Activated CD4-positive, alpha-beta T cell treated with anti-CD3 and anti-CD28 coated beads, Interleukin-2, amount 50 U/mL, for 16 hours (primary cell): ENCODE results near the gene ARHGEF39.
A peak's percentile ranks its signal among the peaks of the same experiment; 100 is the strongest.
"Not testable (repeated sequence)": the region's sequence is repeated elsewhere in the genome, so short reads cannot be mapped to it uniquely, and the experiment has no call there.

Experiments used
- DNase-seq: peaks from one replicate; pipeline ENCODE4 v3.0.0-alpha.2; 2020

The ARHGEF39 gene

DNA sequence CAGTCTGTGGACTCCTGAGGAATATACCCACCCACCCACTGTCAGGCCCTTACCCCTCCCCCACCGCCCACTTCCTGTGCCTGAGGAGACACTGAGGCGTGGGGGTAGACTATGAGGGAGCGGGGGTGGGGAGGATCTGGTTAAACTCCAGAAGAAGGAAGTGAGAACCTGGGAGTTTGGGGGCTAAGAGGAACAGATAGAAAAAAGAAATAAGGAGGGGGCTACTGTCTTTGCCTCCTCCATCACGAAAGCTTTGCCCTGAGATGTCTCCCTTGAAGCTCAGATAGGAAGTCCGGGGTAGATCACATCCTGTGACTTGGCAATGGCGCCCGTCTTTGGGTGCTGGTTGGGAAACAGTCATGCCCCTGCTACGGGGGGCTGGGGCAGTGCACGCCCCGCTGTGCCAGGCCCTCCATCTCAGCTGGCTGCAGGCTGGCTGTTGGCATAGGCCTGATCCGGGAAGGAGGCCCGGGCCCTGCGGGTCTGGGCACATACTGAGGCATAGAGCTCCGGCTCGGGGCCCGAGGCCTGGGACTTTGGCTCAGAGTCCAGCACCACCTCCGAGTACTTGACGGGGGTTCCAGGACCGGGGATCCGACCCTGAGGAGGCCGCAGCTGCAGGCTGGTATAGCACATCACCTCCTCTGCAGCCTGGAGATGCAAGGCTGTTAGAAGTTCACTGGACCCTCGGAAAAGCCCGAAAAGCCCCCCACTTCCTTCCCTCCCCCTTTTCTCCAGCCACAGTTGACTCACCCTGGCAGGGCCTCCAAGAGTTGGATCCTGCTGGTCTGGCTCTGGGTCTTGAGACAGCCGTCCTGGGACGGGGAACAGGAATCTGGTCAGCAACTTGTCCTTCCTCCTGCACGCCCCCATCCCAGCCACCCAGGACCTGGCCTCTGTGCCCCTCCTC lies 15.3 kb downstream of the ARHGEF39 start:
- peak; percentile 57 for DNase-seq

DNA sequence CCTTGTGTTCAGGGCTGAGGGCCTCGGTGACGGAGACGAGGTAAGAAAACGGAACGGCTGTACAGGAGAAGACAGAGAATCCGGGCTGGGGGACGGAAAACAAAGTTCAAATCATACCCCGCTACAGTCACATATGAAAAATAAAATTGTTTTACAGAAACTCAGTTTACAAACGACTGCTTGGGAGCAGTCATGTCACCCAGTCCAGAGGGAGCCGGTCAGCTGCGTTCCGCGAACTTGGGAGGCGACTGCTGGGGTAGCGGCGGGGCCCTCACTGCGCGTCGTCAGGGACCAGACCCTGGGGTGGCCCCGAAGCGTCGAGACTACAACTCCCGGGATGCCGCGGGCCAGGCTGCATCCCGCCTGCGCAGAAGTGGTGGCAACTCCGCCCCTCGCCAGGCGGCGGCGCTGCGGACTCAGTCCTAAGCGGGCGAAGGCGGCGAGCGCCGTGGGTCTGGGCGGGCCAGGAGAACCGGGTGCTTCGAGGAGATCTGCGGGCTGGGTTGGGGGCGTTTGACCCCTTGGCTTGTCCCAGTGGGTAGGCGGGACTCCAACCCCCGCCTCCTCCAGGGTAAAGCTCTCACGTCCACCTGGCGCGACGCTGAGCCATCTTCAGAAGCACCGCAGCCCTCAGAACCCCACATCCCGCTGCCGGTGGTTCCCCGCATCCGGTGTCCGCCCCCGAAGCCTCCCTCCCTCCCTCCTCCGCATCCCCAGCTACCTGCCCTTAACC lies 18.3 kb downstream of the ARHGEF39 start:
- peak; percentile 93 for DNase-seq

DNA sequence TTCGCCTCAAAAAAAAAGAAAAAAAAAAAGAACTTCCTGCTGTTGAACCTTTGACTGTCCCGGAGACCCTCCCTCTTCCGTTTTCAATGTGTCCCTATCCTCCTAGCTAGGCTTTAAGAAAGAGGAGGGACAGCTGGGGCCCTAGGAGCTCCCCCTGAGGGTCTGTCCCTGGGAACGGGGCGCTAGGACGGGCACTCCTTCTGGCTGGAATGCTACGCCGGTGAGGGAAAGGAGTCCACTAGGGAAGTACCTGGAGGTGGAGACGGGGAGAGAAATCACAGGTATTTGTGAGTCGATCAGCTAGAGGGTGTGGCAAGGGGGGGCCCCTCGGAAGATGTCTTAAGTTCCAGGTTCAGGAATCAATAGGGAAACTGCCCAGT lies 18.9 kb downstream of the ARHGEF39 start:
- no peak for DNase-seq

DNA sequence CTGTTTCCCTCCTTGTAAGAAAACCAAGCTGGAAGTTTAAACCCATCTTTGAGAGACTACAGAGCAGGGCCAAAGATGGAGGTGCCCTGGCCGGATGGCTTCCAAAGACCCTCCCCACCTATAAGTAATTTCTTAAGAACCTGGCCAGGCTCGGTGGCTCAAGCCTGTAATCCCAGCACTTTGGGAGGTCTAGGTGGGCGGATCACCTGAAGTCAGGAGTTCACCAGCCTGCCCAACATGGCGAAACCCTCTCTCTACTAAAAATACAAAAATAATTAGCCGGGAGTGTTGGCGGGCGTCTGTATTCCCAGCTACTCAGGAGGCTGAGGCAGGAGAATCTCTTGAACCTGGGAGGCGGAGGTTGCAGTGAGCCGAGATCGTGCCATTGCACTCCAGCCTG lies 19.3 kb downstream of the ARHGEF39 start:
- DNase-seq = not testable (repeated sequence)

DNA sequence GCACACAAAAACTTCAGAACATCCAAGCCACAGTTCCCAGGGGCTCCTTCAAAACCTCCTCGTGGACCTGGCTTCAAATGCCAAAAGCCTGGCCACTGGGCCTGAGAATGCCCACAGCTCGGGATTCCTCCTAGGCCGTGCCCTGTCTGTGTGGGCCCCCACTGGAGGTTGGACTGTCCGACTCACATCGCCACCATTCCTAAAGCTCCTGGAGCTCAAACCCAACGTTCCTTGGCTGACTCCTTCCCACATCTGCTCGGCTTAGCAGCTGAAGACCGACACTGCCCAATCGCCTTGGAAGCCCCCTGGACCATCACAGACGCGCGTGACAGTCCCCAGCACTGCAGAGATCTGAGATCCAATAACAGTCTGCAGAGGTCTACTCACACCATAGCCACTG lies 21.9 kb downstream of the ARHGEF39 start:
- DNase-seq = no peak

DNA sequence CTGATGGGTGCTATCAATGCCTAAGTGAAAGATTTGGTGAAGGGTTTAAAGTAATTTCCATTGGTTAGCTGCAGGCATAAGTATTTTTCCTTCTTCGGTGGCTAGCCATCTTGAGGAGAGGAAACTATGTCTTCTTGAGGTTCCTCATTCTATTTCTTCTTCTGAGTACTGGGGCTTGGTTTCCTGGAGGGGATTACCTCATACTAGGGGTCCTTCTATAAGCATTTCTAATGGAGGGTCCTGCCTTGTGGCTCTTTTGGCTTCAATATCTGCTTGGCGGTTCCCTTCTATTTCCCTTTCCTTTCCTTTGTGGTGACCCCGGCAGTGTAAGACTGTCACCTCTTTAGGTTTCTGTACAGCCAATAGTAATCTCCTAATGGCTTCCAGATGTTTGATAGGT lies 23.5 kb downstream of the ARHGEF39 start:
- DNase-seq = not testable (repeated sequence)

DNA sequence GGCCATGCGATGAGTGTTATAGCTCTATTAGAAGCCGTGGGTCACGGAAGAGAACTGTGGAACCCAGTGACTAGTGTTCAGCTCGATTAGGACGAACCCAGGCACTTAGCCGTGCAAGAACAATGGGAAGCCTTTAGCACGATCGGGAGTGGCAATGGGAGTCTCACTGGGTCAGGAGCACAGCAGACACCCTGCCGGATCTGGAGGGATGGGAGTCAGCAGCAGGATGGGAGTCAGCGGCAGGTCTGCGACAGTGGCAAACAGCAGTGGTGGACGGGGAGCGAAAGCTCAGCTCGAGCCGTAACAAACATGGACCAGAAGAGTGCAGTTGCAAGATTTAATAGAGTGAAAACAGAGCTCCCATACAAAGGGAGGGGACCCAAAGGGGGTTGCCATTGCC lies 24.6 kb downstream of the ARHGEF39 start:
- DNase-seq = not testable (repeated sequence)

DNA sequence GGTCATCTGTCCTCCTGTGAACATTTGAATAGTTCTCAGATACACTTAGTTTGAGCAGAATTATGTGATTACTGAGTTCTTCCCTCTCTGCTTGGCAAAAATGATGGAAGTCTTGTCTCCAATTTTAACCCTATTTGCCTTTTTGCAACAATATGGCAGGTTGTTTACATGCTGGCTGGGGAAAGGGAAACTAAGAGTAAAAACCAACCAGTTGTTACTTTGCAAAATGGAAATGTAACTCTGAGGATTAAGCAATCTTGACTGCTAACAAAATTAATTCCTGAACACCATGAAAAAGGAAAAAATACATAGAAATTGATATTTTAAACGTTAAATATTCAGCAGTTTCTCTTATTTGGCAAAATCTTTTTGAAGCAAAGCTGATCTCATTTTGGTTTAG lies 25.4 kb downstream of the ARHGEF39 start:
- no peak for DNase-seq

DNA sequence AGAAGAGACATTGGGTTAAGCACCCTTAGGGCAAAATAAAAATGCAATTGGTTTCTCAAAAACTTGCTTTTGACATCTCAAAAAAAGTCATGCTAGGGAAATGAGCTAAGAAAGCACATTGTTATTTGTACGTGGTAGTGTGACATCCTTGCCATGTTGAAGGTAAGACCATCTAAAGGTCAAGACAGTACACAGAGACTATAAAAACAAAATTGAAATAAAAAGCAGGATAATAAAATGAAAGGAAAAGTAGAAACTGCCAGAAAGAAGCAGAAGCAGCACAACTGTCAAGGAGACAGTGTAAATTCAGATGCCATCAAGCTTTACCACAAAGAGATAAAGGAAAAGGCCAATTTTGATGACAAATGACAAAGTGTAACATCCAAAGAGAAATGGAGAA lies 25.8 kb downstream of the ARHGEF39 start:
- not testable (repeated sequence) for DNase-seq

DNA sequence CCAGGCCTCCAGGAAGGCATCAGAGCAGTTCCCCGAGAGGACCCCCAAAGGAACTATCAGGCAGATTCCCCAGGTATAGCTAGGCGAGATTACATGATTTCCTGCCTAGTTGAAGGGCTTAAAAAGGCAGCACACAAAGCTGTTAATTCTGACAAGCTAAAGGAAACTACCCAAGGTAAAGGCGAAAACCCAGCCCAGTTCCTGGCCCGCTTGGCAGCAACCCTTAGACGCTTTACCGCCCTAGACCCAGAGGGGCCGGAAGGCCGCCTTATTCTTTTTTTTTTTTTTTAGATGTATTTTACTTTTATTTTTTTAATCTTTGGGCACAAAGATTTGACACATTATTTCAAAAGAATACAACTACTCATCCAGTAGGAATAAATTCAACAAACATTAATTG lies 26.2 kb downstream of the ARHGEF39 start:
- not testable (repeated sequence) for DNase-seq

DNA sequence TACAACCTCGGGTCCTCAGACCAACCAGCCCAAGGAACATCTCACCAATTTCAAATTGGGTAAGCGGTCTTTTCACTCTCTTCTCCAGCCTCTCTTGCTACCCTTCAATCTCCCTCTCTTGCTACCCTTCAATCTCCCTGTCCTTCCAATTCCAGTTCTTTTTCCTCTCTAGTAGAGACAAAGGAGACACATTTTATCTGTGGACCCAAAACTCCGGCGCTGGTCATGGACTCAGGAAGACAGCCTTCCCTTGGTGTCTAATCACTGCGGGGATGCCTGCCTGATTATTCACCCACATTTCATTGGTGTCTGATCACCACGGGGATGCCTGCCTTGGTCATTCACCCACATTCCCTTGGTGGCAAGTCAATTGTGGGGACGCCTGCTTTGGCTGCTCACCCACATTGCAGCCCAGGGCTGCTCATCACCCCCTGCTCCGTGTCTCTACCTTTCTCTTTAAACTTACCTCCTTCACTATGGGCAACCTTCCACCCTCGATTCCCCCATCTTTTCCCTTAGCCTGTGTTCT lies 27.5 kb downstream of the ARHGEF39 start:
- DNase-seq = not testable (repeated sequence)

DNA sequence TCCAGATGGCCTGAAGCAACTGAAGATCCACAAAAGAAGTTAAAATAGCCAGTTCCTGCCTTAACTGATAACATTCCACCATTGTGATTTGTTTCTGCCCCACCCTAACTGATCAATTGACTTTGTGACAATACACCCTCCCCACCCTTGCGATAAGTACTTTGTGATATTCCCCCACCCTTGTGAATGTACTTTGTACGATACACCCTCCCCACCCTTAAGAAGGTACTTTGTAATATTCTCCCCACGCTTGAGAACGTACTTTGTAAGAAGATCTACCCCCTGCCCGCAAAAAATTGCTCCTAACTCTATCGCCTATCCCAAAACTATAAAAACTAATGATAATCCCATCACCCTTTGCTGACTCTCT lies 28.1 kb downstream of the ARHGEF39 start:
- not testable (repeated sequence) for DNase-seq

DNA sequence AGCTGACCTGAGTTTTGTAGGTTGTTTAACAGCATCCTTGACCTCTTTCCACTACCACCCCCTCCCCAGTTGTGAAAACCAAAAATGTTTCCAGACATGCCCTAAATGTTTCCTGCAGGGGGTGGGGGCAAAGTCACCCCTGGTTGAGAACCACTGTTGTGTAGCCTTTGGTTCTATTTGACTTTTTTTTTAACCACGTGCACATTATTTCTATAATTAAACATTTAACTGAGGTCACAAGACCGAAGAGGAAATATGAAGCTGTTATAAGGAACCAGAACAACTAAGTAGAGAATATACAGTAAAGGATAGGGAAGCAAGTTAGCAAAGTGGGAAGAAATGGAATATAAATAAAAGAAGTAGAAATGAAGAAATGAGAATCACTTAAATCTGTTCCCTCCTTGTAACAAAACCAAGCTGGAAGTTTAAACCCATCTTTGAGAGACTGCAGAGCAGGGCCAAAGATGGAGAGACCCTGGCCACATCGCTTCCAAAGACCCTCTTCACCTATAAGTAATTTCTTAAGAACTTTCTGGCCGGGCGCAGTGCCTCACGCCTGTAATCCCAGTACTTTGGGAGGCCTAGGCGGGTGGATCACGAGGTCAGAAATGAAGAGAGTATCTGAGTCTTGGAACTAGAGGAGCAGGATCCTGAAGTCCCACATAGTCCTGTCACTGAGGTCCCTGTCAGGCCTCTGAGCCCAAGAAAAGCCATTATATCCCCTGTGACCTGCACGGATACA lies 28.7 kb downstream of the ARHGEF39 start:
- no peak for DNase-seq

DNA sequence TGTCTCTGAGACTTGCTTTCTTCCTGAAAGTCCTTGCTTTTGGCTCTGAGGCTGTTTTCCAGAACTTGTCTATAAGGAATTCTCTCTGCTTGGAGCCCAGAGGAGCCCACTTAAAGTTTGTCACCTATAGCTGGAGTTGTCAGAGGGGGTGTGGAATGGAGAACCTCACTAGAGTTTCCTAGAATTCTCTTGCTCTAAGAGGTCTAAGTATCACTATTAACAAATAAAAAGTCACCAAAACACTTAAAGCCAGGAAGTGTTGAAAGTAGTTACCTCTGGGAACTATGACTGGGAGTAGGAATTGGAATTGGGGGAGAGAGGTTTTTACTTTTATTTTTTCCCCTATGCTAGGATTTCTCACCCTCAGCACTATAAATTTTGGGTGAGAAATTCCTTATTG lies 29.3 kb downstream of the ARHGEF39 start:
- no peak for DNase-seq

DNA sequence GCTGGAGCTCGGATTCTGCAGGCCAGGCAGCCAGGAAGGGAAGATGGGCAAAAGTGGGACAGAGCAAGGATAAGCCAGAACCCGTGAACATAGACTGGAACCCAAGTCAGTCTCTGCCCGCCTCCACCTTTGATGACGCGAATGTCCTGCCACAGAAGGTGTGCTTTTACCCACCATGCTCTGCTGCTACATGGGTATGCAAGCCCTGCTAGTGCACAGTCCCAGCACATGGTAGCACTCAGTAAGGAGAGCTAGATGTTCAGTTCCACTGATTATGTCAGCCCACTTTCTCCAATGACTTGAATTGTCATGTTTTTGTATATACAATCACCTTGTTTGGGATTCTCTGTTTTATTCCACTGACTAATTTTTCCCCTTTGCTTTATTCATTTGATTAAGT lies 35.4 kb downstream of the ARHGEF39 start:
- DNase-seq = no peak

DNA sequence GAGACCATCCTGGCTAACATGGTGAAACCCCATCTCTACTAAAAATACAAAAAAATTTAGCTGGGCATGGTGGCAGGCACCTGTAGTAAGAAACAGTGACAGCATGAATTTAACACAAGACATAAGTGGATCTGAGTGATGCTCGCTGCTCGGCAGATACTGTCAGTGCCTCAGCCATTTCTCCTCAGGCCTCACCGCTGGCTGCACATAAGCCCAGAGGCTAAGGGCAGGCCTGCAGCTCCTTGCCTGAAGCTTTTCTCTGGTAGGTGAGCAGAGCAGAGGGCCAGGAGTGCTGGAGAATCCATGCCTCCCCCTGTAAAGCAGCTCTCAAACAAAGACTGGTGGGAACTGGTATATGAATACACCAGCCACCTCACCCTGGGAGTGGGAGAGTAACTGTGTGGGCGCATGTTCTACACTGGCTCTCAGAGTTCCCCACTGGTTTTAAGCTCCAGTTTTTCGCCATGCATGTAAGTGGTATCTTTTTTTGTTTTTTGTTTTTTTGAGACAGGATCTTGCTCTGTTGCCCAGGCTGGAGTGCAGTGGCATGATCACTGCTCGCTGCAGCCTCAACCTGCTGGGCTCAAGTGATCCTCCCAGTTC lies 36.5 kb downstream of the ARHGEF39 start:
- no peak for DNase-seq

DNA sequence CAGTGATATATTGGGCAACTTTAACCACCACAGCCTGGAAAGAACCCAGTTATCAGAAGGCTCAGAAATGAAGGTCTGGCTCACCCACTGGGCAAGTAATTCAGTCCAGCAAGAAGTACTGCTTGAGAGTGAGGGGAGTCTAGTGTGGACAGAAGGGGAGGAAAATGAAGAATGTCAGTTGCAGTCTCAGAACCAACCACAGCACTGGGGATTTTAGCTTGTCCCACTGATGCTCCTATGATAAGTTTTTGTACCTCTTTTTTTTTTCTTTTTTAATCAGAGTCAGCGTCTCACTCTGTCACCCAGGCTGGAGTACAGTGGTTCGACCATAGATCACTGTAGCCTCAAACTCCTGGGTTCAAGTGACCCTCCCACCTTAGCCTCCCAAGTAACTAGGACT lies 37.4 kb downstream of the ARHGEF39 start:
- DNase-seq = no peak

DNA sequence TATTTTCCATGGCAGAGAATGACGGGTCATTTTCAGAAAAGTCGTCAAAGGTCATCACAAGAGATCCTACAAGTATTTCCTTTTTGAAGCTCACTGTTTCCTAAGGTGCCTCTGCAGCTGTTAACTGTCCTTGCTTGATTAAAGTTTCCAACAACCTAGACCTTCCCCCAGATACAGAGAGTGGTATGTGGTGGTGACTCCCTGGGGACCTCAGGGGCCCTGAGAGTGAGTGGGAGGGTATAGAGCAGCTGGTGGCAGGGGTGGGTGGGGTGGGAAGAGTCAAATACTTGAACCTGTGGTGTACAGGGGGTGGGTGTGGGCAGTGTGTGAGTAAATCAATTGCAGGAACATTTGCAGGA lies 45.2 kb downstream of the ARHGEF39 start:
- no peak for DNase-seq

DNA sequence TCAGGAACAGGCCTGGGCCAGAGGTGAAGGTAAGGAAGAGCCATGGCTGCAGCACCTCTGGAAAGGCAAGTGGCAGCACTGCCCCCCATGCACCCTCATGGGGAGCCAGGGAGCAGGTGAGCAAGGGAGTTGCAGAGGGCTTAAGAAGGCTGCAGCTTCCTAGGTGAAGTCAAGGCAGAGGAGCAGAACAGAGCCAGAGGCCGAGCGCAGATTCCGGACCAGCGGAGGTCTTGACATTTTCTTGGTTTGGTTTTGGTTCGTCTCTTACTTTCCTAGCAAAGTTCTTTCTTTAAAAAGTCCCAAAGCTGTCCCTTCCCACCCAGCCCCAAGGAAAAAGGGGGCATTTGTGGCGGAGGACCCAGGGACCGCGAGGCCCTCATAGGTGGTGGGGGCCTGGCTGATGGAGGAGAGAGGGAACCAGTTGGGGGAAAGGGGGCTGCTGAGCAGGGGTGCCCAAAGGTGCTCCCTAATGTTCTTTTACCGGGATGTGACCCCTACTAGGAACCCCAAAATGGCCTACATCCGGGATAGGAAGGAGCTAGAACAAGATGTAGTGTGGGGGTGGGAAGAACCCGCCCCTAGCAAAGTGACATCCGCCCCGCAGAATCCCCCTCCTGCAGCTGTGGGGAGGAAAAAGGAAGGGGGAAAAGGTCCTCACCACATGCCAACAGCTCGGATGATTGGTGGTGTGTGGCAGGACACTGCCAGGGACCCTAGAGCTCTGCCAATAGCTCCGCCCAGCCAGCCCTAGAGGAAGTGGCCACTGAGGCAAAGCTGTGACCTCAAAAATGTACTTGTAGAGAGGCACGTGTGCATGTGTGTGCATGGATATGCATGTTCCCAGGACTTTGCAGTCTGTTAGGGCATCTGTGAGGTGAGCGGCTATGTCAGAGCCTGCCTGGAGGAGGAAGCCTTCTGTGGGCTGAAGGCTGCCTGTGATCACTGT lies 45.9 kb downstream of the ARHGEF39 start:
- DNase-seq = peak; percentile 50

DNA sequence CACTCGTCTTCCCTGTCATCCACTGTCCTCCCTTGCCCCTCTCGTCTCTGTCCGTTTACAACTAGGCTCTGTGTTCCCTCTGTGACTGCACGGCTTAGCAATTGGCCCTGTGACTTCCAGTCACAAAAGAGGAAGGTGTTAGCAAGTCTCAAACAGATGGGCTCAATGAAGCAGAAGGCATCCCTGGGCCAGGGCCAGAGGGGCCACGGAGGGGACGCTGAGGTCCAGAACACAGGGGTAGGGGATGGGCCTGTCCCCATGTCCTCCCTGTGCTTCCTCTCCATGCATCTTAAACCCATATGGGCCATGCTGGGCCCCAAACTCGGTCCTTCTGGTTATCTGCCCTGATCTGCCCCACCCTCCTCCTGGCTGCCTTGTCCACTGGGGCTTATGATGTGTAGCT lies 46.7 kb downstream of the ARHGEF39 start, which contains the start of gene CD72:
TSS of gene CD72 (minus strand) at position 89 of the 403 bp plus-strand sequence. CDS start 110 bp downstream, outside the sequence.
- no peak for DNase-seq

DNA sequence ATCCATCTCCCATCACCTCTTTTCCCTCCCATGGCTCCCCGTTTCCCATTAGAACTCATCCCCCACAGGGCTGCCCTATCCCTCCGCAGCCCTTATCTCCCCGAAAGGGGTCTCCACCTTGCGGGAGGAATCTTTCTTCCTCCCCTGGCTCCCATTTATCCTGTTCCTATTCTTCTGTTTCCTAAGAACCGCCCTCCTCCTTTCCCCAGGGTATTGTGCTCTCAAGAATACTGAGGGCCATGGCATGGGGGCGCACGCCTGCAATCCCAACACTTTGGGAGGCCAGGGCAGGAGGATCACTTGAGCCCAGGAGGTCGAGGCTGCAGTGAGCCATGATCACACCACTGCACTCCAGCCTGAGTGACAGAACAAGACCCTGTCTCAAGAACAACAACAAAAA lies 47.4 kb downstream of the ARHGEF39 start:
- DNase-seq = no peak
